ENCODE data around the gene TIGIT.

GRCh38 chr3:114274929-114275328 is 18.9 kb upstream of the TIGIT start:
- TF ChIP-seq CTCF (IDR thresholded peaks at IDR 0.05) (no peak), EZH2 (IDR thresholded peaks at IDR 0.05; ENCODE audit: borderline replicate concordance, insufficient read depth, low read depth, low read length, poor library complexity, severe bottlenecking) (no peak)
